B cell (primary cell): ENCODE data around the gene MROH7. TPM values are rescaled to one million over a fixed set of nuclear protein-coding genes. Genes with fewer than 3 reads are reported as not detected.
A peak's percentile ranks its signal among the peaks of the same experiment; 100 is the strongest.

Experiments
- ATAC-seq: fragments of 200-7000 bp; cut with Tn5 transposase; one replicate; pipeline ENCODE4 v1.10.0; 2021; ENCODE audit warnings: low read depth, mild to moderate bottlenecking, moderate number of reproducible peaks, moderate library complexity
- CTCF ChIA-PET: fragments of 350-600 bp; sonication (Branson Sonifier 250); formaldehyde crosslinking; loops from one replicate; lab custom pipeline; 2021; ENCODE audit warnings: antibody characterized with exemption, inconsistent platforms; lab: Charles Lee
- POLR2A ChIA-PET: fragments of 350-600 bp; sonication (Branson Sonifier 250); formaldehyde crosslinking; loops from one replicate; lab custom pipeline; 2021; ENCODE audit warnings: antibody characterized with exemption; lab: Charles Lee
- DNase-seq: peaks from one replicate; pipeline ENCODE4 v3.0.0; 2013
- H2AFZ ChIP-seq: 2 replicates; pipeline ENCODE4 v1.6.1; 2012; ENCODE audit warnings: mild to moderate bottlenecking, low read depth, low read length; ENCODE audit not compliant: insufficient read depth, poor library complexity, severe bottlenecking
- H3K27ac ChIP-seq, 2 donors: 1 replicate in 1 of 2; 2 replicates in 1 of 2; pipeline ENCODE4 v1.5.1; 2012 to 2013; ENCODE audit warnings: low read length in 2 of 2, mild to moderate bottlenecking in 2 of 2, moderate library complexity in 1 of 2
- H3K27me3 ChIP-seq, 4 experiments: fragments of 200-600 bp in 1 of 4; sonication (generic) in 1 of 4; replicated peaks in 1 of 4; 1 replicate in 2 of 4; 2 replicates in 2 of 4; pipeline versions ENCODE4 v1.6.1 to v1.7.0; 2013 to 2016; ENCODE audit warnings: low read length in 3 of 4, mild to moderate bottlenecking in 2 of 4, mixed read lengths in 1 of 4, moderate library complexity in 1 of 4; ENCODE audit not compliant: insufficient read depth in 4 of 4, control insufficient read depth in 3 of 4; ENCODE audit errors: control extremely low read depth in 1 of 4
- H3K36me3 ChIP-seq, 2 experiments: replicated peaks in 1 of 2; 1 replicate in 1 of 2; 2 replicates in 1 of 2; pipeline versions ENCODE4 v1.6.1 to v1.7.1; 2013; ENCODE audit warnings: low read length in 1 of 2; ENCODE audit not compliant: insufficient read depth in 2 of 2, control insufficient read depth in 1 of 2; ENCODE audit errors: control extremely low read depth in 1 of 2, extremely low read depth in 1 of 2
- H3K4me1 ChIP-seq, 2 donors: fragments of 200-600 bp in 1 of 2; sonication (generic) in 1 of 2; 1 replicate in 1 of 2; 2 replicates in 1 of 2; pipeline versions ENCODE4 v1.5.1 to v1.6.1; 2013 to 2017; ENCODE audit warnings: low read length in 2 of 2; ENCODE audit not compliant: control insufficient read depth in 2 of 2, insufficient read depth in 2 of 2
- H3K4me2 ChIP-seq: replicated peaks from 2 replicates; pipeline ENCODE3; 2012; ENCODE audit warnings: mild to moderate bottlenecking, low read depth, low read length; ENCODE audit not compliant: poor library complexity, severe bottlenecking
- H3K4me3 ChIP-seq, 5 experiments: fragments of 200-600 bp in 1 of 5; sonication (generic) in 1 of 5; 1 replicate in 3 of 5; 2 replicates in 2 of 5; pipeline versions ENCODE4 v1.5.1 to v1.7.0; 2011 to 2016; ENCODE audit warnings: low read length in 4 of 5, mild to moderate bottlenecking in 4 of 5, low read depth in 2 of 5, control low read depth in 1 of 5, moderate library complexity in 1 of 5; ENCODE audit not compliant: insufficient read depth in 1 of 5; ENCODE audit errors: control extremely low read depth in 1 of 5, extremely low read depth in 1 of 5
- H3K79me2 ChIP-seq: fragments of 200-600 bp; sonication (generic); one replicate; pipeline ENCODE4 v1.6.0; 2016; ENCODE audit warnings: low read length; ENCODE audit not compliant: control insufficient read depth, insufficient read depth
- H3K9ac ChIP-seq: fragments of 200-600 bp; sonication (generic); 2 replicates; pipeline ENCODE4 v1.6.1; 2017; ENCODE audit warnings: mild to moderate bottlenecking, low read length, moderate library complexity
- H3K9me3 ChIP-seq, 3 donors: one replicate each; pipeline versions ENCODE4 v1.6.1 to v1.7.1; 2013; ENCODE audit warnings: low read length in 2 of 3; ENCODE audit not compliant: control insufficient read depth in 2 of 3, insufficient read depth in 1 of 3; ENCODE audit errors: control extremely low read depth in 1 of 3
- H4K20me1 ChIP-seq: 2 replicates; pipeline ENCODE4 v1.6.0; 2012; ENCODE audit warnings: mild to moderate bottlenecking, low read length; ENCODE audit not compliant: insufficient read depth, control insufficient read depth, poor library complexity, severe bottlenecking
- H3K27ac Mint-ChIP-seq: one replicate; pipeline ENCODE4 v1.8.0; 2021; ENCODE audit warnings: mixed read lengths
- H3K27me3 Mint-ChIP-seq: one replicate; pipeline ENCODE4 v1.8.0; 2021; ENCODE audit warnings: mixed read lengths
- H3K4me1 Mint-ChIP-seq: one replicate; pipeline ENCODE4 v1.8.0; 2021; ENCODE audit warnings: mixed read lengths
- H3K4me3 Mint-ChIP-seq: one replicate; pipeline ENCODE4 v1.8.0; 2021; ENCODE audit warnings: mixed read lengths
- H3K9me3 Mint-ChIP-seq: one replicate; pipeline ENCODE4 v1.8.0; 2022; ENCODE audit warnings: mixed read lengths; ENCODE audit not compliant: insufficient read depth
- CTCF ChIP-seq: fragments of 200-600 bp; IDR thresholded peaks from one replicate; pipeline ENCODE4 v1.8.0; 2022; ENCODE audit warnings: antibody characterized with exemption, mild to moderate bottlenecking
- EZH2 ChIP-seq: IDR thresholded peaks from 2 replicates; pipeline ENCODE4 v1.6.1; 2012; ENCODE audit warnings: borderline replicate concordance, low read depth, mild to moderate bottlenecking, moderate library complexity, low read length; ENCODE audit not compliant: insufficient read depth, poor library complexity, severe bottlenecking
- WGBS: methylation state at CpG from one replicate; pipeline ENCODE4 v1.1.5; 2013; ENCODE audit warnings: missing lambda C conversion rate; ENCODE audit not compliant: insufficient coverage; 5-methylcytosine and 5-hydroxymethylcytosine counted together
- intact Hi-C: fragments of 100-400 bp; cut with micrococcal nuclease; formaldehyde crosslinking; loops from one replicate; pipeline ENCODE4 v1.10.0; 2022
- polyA plus RNA-seq: library from polyadenylated mRNA; depleted of rRNA; stranded (reverse); fragments of >200 nt; gene quantifications from 2 replicates; pipeline ENCODE4 v1.2.3, GENCODE V29; 2012
- total RNA-seq, 2 donors: library from RNA; stranded (reverse); fragments of 120-200 nt in 1 of 2; gene quantifications; 1 replicate in 1 of 2; 2 replicates in 1 of 2; pipeline versions ENCODE4 v1.2.3 to v1.2.4, GENCODE V29; 2013 to 2022

MROH7 gene
- total and polyA plus RNA-seq, 2 donors (not counting 1 experiment from before 2014, with no cell fraction given), result not detected

GRCh38 chr1:54716299-54717047, 74.9 kb downstream of the MROH7 start:
- CTCF ChIA-PET, result interaction anchor here (1.0 kb wide), 1 partner anchor 94 kb away, joined by 3 read pairs; no protein-coding TSS in a partner anchor

More at GRCh38 chr1:54716299-54717047, 74.9 kb downstream of the MROH7 start:
- H3K9me3 Mint-ChIP-seq, result no peaks in the 10 kb centered on the region
- Histone ChIP-seq H3K9ac (peak overlapping the region; percentile 83), H3K27me3 (no peaks in the 10 kb centered on the region), H3K4me2 (peak overlapping the region; percentile 79), H3K9me3 (no peaks in the 10 kb centered on the region), H3K79me2 (peaks cover 28% of the 10 kb centered on the region), H3K27ac (peak overlapping the region in 1 of 2 donors; percentile 71), H3K4me1 (peaks cover 16 to 17% of the 10 kb centered on the region in 2 donors), H2AFZ (peak overlapping the region; percentile 95), H3K36me3 (peaks cover under 1 to 17% of the 10 kb centered on the region in 2 experiments), H3K4me3 (peak overlapping the region; percentile 81 to 92 (median 91)), H4K20me1 (peaks cover 4% of the 10 kb centered on the region)
- H3K4me3 Mint-ChIP-seq, result peak overlapping the region; percentile 87
- intact Hi-C loops, result loop anchor here (2.0 kb wide), 1 partner anchor 84 kb away; the partner anchor contains the start of gene TTC22
- no peak for DNase-seq
- TF ChIP-seq EZH2, result no peak
- TF ChIP-seq CTCF, result no peak
- peaks cover 26% of the 10 kb centered on the region for H3K4me1 Mint-ChIP-seq
- POLR2A ChIA-PET, result no interaction called here
- WGBS, result no CpG with 5 or more reads among the region's 8 CpGs
- no peaks in the 10 kb centered on the region for H3K27me3 Mint-ChIP-seq
- H3K27ac Mint-ChIP-seq, result peak overlapping the region; percentile 83
- ATAC-seq, result no peak
